Transverse colon (tissue), 4 donors: ENCODE data around the gene GLUD1. TPM values are rescaled to one million over a fixed set of nuclear protein-coding genes. Genes with fewer than 3 reads are reported as not detected.
"Not testable (repeated sequence)": the region's sequence is repeated elsewhere in the genome, so short reads cannot be mapped to it uniquely, and the experiment has no call there.

Experiments used
- DNase-seq: peaks from one replicate; pipeline ENCODE4 v3.0.0-alpha.2; 2019
- H3K27ac ChIP-seq, 4 donors: fragments of 200-600 bp; sonication (generic); 2 replicates each; pipeline ENCODE4 v1.5.1; 2016 to 2018; ENCODE audit warnings: inconsistent platforms in 4 of 4
- H3K27me3 ChIP-seq: fragments of 200-600 bp; sonication (generic); 2 replicates; pipeline ENCODE4 v1.5.1; 2017; ENCODE audit warnings: inconsistent platforms
- H3K36me3 ChIP-seq, 4 donors: fragments of 200-600 bp; sonication (generic); 2 replicates each; pipeline ENCODE4 v1.5.1; 2017 to 2019; ENCODE audit warnings: inconsistent platforms in 4 of 4
- H3K4me1 ChIP-seq, 4 donors: fragments of 200-600 bp; sonication (generic); 2 replicates each; pipeline ENCODE4 v1.5.1; 2017 to 2020; ENCODE audit warnings: inconsistent platforms in 4 of 4
- H3K4me3 ChIP-seq, 4 donors: fragments of 200-600 bp; sonication (generic); 1 replicate in 1 of 4; 2 replicates in 3 of 4; pipeline versions ENCODE4 v1.5.1 to v1.6.1; 2017 to 2019; ENCODE audit warnings: inconsistent platforms in 4 of 4
- H3K9me3 ChIP-seq, 2 donors: fragments of 200-600 bp; sonication (generic); 2 replicates each; pipeline ENCODE4 v1.5.1; 2017 to 2019; ENCODE audit warnings: inconsistent platforms in 2 of 2
- EP300 ChIP-seq: sonication (generic); formaldehyde crosslinking; IDR thresholded peaks from one replicate; pipeline ENCODE4 v1.6.1; 2017; ENCODE audit warnings: antibody characterized with exemption, low read depth
- POLR2A ChIP-seq: fragments of 450-650 bp; IDR thresholded peaks from one replicate; pipeline ENCODE4 v1.6.1; 2016; ENCODE audit warnings: antibody characterized with exemption, mild to moderate bottlenecking, moderate library complexity
- POLR2AphosphoS5 ChIP-seq, 3 donors: sonication (generic); formaldehyde crosslinking; IDR thresholded peaks; one replicate each; pipeline ENCODE4 v1.6.1; 2016; ENCODE audit warnings: antibody characterized with exemption in 3 of 3
- WGBS, 2 donors: methylation state at CpG; one replicate each; pipeline ENCODE4 v1.1.5; 2018; ENCODE audit warnings: low coverage in 1 of 2; 5-methylcytosine and 5-hydroxymethylcytosine counted together
- in situ Hi-C, 4 donors: fragments of 200-750 bp; cut with MboI; loops; one replicate each; pipeline versions ENCODE4 v1.15.0 to v1.15.1; 2017; ENCODE audit warnings: low sequenced_read_pairs in 3 of 4, low pct_ligation_motif_present in 1 of 4, low pct_unique_long_range_greater_than_20kb in 1 of 4
- intact Hi-C: fragments of 100-400 bp; cut with DNase I; formaldehyde crosslinking; loops from one replicate; pipeline ENCODE4 v1.15.1; 2023; ENCODE audit warnings: low total_unique reads
- total RNA-seq, 4 donors: library from RNA; depleted of rRNA; stranded (reverse); fragments of >200 nt; gene quantifications; one replicate each; pipeline ENCODE4 v1.1.0, GENCODE V29; 2016
- TF ChIP-seq, protein P1 (sequence below), 5 experiments: fragments of 200-600 bp in 3 of 5; fragments of 450-650 bp in 2 of 5; sonication (generic) in 3 of 5; IDR thresholded peaks; 1 replicate in 2 of 5; 2 replicates in 3 of 5; pipeline ENCODE4 v1.5.1; 2016 to 2017; ENCODE audit warnings: antibody characterized with exemption in 5 of 5, inconsistent platforms in 3 of 5, mild to moderate bottlenecking in 2 of 5, moderate library complexity in 1 of 5

Gene GLUD1
- total RNA-seq, 4 donors from 2014 or later, result 150 to 293 (median 201) TPM

DNA sequence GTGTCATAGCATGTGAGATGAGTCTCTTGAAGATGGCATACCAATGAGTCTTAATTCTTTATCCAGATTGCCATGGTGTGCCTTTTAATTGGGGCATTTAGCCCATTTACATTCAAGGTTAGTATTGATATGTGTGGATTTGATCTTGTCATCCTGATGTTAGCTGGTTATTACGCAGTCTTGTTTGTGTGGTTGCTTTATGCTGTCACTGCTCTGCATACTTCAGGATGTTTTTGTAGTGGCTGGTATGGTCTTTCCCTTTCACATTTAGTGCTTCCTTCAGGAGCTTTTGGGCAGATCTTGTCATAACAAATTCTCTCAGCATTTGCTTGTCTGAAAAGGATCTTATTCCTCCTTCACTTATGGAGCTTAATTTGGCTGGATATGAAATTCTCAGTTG is 58.0 kb downstream of the GLUD1 start:
- Histone ChIP-seq H3K4me3 (no peak overlapping the region), H3K4me1 (peaks cover 0 to 2% (median 0%) of the 10 kb centered on the region in 4 donors), H3K27ac (no peak overlapping the region), H3K36me3 (no peaks in the 10 kb centered on the region), H3K27me3 (no peaks in the 10 kb centered on the region), H3K9me3 (no peaks in the 10 kb centered on the region)
- TF ChIP-seq, protein P1, sequence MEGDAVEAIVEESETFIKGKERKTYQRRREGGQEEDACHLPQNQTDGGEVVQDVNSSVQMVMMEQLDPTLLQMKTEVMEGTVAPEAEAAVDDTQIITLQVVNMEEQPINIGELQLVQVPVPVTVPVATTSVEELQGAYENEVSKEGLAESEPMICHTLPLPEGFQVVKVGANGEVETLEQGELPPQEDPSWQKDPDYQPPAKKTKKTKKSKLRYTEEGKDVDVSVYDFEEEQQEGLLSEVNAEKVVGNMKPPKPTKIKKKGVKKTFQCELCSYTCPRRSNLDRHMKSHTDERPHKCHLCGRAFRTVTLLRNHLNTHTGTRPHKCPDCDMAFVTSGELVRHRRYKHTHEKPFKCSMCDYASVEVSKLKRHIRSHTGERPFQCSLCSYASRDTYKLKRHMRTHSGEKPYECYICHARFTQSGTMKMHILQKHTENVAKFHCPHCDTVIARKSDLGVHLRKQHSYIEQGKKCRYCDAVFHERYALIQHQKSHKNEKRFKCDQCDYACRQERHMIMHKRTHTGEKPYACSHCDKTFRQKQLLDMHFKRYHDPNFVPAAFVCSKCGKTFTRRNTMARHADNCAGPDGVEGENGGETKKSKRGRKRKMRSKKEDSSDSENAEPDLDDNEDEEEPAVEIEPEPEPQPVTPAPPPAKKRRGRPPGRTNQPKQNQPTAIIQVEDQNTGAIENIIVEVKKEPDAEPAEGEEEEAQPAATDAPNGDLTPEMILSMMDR (IDR thresholded peaks at IDR 0.05), result no peak
- TF ChIP-seq POLR2A, result no peak
- no peak for TF ChIP-seq EP300
- TF ChIP-seq POLR2AphosphoS5 (IDR thresholded peaks at IDR 0.05), result no peak
- WGBS, 2 donors, result 83 to 88% methylated on average over 1 of the region's 1 CpG
- DNase-seq, result no peak
- intact Hi-C loops (no loop called here), in situ Hi-C loops (no loop called here)

DNA sequence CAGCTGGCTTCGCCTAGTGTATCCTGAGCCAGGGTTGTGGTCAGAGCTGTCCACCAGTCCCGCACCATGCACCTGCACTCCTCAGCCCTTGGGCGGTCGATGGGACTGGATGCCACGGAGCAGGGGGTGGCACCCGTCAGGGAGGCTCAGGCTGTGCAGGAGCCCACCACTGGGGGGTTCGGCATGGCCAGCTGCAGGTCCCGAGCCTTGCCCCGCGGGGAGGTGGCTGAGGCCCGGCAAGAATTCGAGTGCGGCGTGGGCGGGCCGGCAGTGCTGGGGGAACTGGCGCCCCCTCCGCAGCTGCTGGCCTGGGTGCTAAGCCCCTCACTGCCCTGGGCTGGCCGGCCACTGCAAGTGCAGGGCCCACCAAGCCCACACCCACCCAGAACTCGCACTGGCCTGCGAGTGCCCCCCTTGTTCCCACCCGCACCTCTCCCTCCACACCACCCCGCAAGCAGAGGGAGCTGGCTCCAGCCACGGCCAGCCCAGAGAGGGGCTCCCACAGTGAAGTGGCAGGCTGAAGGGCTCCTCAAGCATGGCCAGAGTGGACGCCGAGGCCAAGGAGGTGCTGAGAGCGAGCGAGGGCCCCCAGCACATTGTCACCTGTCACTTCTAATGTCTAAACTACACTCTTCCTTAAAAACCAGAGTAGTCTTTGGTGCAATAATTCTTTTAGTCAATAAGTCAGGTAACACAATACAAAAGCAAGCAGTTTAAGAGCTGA is 63.6 kb downstream of the GLUD1 start:
- H3K36me3 ChIP-seq, result no peaks in the 10 kb centered on the region
- H3K4me3 ChIP-seq, result no peak overlapping the region
- in situ Hi-C loops, result no loop called here
- WGBS, 2 donors, result 94% methylated on average over 22 of the region's 28 CpGs; no CpG with 5 or more reads in 1 of the 2 donors
- TF ChIP-seq POLR2A (no peak), POLR2AphosphoS5 (IDR thresholded peaks at IDR 0.05) (no peak), EP300 (no peak)
- TF ChIP-seq, protein P1 (IDR thresholded peaks at IDR 0.05), result no peak
- intact Hi-C loops, result no loop called here
- peaks cover 0 to 5% of the 10 kb centered on the region in 2 donors for H3K9me3 ChIP-seq
- H3K27me3 ChIP-seq, result no peaks in the 10 kb centered on the region
- DNase-seq, result no peak
- no peak overlapping the region for H3K27ac ChIP-seq
- H3K4me1 ChIP-seq, result no peaks in the 10 kb centered on the region

DNA sequence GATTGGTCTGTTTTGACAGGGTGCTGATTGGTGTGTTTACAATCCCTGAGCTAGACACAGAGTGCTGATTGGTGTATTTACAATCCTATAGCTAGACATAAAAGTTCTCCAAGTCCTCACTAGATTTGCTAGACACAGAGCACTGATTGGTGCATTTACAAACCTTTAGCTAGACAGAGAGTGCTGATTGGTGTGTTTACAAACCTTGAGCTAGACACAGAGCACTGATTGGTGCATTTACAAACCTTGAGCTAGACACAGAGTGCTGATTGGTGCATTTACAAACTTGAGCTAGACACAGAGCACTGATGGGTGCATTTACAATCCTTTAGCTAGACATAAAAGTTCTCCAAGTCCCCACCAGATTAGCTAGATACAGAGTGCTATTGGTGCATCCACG is 64.2 kb downstream of the GLUD1 start:
- H3K9me3 ChIP-seq, intact Hi-C loops, H3K36me3 ChIP-seq, in situ Hi-C loops, H3K27ac ChIP-seq, DNase-seq, H3K4me3 ChIP-seq, H3K4me1 ChIP-seq, H3K27me3 ChIP-seq: not testable (repeated sequence)
- 91% methylated on average over 1 of the region's 1 CpG; no CpG with 5 or more reads in 1 of the 2 donors for WGBS, 2 donors

DNA sequence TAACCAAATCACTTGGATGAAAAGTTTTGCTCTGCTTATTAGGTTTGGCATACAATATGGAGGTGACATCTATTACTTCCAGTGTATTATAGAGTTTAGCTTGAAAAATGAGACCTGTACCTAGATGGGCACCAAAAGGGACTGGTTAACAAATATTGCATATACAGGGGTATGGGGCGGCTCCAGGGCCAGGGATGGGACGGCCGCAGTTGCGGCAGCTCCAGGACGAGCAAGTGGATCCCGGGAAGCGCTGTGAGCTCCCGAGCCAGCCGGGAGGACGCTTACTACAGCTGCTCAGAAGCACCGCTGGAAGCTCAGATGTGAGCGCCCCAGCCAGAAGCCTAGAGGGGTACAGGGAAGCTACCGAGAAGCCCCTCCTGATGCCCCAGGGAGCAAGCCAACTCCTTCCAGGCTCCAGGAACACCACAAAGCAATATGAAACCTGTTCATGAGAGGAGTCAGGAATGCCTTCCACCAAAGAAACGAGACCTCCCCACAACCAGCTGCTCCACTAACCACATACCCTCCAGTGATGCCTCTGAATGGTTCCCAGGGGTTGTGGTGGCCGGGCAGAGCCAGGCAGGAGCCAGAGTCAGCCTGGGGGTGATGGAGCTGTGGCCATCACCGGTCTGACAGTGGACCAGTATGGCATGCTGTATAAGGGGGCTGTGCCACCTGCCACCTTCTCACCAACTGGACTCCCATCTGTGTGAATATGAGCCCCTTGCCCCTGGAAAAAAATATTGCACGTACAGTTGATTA is 67.7 kb downstream of the GLUD1 start:
- in situ Hi-C loops, DNase-seq, H3K9me3 ChIP-seq, H3K4me3 ChIP-seq, H3K4me1 ChIP-seq, H3K27ac ChIP-seq, H3K36me3 ChIP-seq, H3K27me3 ChIP-seq, intact Hi-C loops: not testable (repeated sequence)
- 91 to 100% methylated on average over 2 to 15 of the region's 17 CpGs for WGBS, 2 donors

- H3K27ac ChIP-seq, intact Hi-C loops, H3K9me3 ChIP-seq, H3K4me3 ChIP-seq, DNase-seq, H3K27me3 ChIP-seq, in situ Hi-C loops, H3K4me1 ChIP-seq, H3K36me3 ChIP-seq: not testable (repeated sequence)
- WGBS, 2 donors, result 63 to 75% methylated on average over 3 to 5 of the region's 5 CpGs
Measured at GRCh38 chr10:87025285-87025958, 69.2 kb downstream of the GLUD1 start.

DNA sequence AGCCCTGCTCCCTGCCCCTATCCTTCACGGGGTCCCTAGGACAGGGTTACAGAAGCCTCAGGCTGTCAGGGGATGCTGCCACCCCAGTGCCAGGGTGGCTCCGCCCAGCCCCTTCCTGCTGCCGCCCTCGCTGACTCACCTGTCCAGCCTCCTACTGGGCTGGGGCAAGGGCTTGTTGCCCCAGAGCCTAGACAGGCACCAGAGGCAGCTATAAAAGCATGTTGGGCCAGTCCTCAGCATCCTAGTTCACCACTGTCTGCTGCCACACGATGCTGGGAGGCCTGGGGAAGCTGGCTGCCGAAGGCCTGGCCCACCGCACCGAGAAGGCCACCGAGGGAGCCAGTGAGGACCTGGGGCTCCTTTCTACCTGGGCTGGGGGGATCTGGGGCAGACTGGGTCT is 74.6 kb downstream of the GLUD1 start, which contains the start of gene FAM25A:
TSS of gene FAM25A (plus strand) at position 239 of the 400 bp plus-strand sequence. CDS start at position 270, 31 bp downstream.
- H3K9me3 ChIP-seq, H3K4me1 ChIP-seq, intact Hi-C loops, DNase-seq, H3K27me3 ChIP-seq, H3K36me3 ChIP-seq, in situ Hi-C loops, H3K4me3 ChIP-seq, H3K27ac ChIP-seq: not testable (repeated sequence)
- WGBS, 2 donors, result 100% methylated on average over 4 of the region's 9 CpGs; no CpG with 5 or more reads in 1 of the 2 donors

- H3K9me3 ChIP-seq, intact Hi-C loops, H3K27ac ChIP-seq, DNase-seq, H3K4me3 ChIP-seq, in situ Hi-C loops, H3K4me1 ChIP-seq, H3K36me3 ChIP-seq, H3K27me3 ChIP-seq: not testable (repeated sequence)
- WGBS, 2 donors, result 67% methylated on average over 1 of the region's 1 CpG; no CpG with 5 or more reads in 1 of the 2 donors
Measured at GRCh38 chr10:87019504-87019903, 75.1 kb downstream of the GLUD1 start.

DNA sequence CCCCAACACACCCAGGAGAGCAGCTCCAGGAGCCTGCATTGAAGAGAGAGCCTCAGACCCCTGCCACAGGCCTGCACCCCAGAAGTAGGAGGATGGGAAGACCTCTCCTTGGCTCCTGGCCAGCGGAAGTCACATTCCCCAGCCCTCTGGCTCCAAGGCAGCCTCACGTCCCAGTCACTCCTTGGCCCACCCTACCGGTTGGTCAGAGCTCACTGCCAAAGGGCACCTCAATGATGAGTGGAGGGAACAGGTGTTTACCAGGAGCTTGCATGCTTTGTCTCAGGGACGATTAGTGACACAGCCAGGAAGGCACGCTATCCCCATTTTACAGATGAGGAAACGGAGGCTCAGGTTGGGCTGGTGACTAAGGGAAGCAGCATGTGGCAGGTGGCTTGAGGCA is 75.6 kb downstream of the GLUD1 start:
- in situ Hi-C loops, intact Hi-C loops, H3K9me3 ChIP-seq, H3K27me3 ChIP-seq, DNase-seq, H3K27ac ChIP-seq, H3K36me3 ChIP-seq, H3K4me3 ChIP-seq, H3K4me1 ChIP-seq: not testable (repeated sequence)
- WGBS, 2 donors, result 85% methylated on average over 5 of the region's 6 CpGs; no CpG with 5 or more reads in 1 of the 2 donors
